Measurements from ENCODE around the gene TUBB2B.
"Not testable (repeated sequence)": the region's sequence is repeated elsewhere in the genome, so short reads cannot be mapped to it uniquely, and the experiment has no call there.

Gene TUBB2B

DNA sequence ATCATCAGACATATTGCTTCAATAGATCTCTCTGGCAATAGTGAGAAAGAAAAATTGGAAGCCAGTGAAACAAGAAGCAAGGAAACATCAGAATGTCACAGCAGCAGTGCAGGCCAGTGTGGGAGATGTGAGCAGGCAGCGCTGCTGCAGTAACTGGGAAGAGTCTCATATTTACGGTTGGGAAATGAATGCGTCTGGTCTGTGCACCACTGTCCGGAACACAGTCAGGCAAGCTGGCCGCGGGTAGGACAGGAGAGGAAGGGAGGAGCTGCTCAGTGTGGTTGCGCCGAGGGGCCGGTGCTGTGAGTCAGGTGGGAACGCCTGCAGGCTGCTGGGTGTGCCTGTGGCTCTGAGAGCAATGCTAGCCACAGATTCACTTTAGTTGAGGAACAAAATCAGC is 24.9 kb upstream of the TUBB2B start:
- in situ Hi-C loops (cut with HindIII; ENCODE audit: low sequenced_read_pairs): no loop called here
- TF ChIP-seq, protein P1, sequence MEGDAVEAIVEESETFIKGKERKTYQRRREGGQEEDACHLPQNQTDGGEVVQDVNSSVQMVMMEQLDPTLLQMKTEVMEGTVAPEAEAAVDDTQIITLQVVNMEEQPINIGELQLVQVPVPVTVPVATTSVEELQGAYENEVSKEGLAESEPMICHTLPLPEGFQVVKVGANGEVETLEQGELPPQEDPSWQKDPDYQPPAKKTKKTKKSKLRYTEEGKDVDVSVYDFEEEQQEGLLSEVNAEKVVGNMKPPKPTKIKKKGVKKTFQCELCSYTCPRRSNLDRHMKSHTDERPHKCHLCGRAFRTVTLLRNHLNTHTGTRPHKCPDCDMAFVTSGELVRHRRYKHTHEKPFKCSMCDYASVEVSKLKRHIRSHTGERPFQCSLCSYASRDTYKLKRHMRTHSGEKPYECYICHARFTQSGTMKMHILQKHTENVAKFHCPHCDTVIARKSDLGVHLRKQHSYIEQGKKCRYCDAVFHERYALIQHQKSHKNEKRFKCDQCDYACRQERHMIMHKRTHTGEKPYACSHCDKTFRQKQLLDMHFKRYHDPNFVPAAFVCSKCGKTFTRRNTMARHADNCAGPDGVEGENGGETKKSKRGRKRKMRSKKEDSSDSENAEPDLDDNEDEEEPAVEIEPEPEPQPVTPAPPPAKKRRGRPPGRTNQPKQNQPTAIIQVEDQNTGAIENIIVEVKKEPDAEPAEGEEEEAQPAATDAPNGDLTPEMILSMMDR (IDR thresholded peaks at IDR 0.05; ENCODE audit: low read depth, low read length): no peak
- H3K4me3 ChIP-seq (ENCODE audit: low read depth, low read length): no peak overlapping the region
- DNase-seq (ENCODE audit: low read depth, low spot score): no peak

DNA sequence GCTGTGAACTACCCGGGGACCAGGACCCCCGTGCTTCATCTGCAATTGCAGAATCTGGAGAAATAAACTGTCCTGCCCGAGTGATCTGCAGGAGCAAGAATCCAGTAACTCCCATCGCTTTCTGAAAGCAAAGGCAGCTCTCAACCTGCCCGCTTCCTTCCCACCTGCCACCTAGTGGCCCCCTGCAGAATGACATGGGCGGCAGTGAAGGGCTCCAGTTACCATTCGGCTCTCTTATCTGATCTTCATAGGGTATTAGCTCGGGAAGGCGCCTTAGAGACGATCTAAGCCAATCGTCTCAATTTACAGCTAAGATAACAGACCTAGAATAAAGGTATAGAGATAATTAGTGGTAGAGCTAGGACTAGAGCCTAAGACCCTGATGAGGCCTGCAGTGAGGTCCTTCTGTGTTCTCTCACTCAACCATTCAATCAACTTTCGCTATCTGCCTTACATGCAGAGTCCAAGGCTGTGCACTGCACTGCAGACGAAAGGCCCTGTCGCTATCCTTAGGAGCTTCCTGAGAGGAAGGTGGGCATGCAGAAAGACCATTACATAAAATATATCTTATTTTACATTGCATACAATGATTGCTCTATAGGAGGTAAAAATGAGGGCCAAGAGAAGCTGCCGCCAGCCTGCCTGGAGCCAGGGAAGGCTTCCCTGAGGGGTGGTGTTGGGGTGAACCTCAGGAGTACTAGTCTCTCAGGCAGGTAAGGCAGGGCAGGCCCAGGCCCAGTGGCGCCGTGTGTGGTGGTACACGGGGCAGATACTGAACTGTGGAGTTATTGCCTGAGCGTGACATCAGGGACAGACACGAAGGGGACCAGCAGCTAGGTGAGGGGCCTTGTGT is 24.2 kb upstream of the TUBB2B start:
- in situ Hi-C loops (cut with HindIII; ENCODE audit: low sequenced_read_pairs): no loop called here
- TF ChIP-seq, protein P1 (IDR thresholded peaks at IDR 0.05; ENCODE audit: low read depth, low read length): peak; percentile 99
- H3K4me3 ChIP-seq (ENCODE audit: low read depth, low read length): no peak overlapping the region
- DNase-seq (ENCODE audit: low read depth, low spot score): peak; percentile 86

DNA sequence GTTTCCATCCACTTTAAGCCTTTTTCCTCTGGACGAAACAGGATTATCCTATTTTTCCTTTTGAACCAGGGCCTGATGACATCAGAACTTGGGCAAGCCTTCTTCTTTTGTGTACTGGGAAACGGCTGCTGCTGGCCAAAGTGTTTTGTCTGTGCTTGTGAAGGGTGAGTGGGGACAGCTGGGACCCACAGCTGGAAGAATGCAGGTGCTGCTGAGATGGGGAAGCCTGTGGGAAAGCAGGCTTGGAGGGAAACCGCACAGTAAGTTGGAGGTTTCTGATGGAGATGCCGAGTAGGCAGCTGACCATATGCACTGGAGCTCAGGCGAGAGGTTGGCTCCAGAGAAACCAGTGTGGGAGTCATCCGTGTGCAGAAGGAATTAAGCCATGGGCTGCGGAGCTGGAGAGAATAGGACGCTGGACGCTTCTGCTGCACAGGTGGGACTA is 22.8 kb upstream of the TUBB2B start:
- in situ Hi-C loops (cut with HindIII; ENCODE audit: low sequenced_read_pairs): no loop called here
- DNase-seq (ENCODE audit: low read depth, low spot score): no peak
- H3K4me3 ChIP-seq (ENCODE audit: low read depth, low read length): no peak overlapping the region
- TF ChIP-seq, protein P1 (IDR thresholded peaks at IDR 0.05; ENCODE audit: low read depth, low read length): no peak

DNA sequence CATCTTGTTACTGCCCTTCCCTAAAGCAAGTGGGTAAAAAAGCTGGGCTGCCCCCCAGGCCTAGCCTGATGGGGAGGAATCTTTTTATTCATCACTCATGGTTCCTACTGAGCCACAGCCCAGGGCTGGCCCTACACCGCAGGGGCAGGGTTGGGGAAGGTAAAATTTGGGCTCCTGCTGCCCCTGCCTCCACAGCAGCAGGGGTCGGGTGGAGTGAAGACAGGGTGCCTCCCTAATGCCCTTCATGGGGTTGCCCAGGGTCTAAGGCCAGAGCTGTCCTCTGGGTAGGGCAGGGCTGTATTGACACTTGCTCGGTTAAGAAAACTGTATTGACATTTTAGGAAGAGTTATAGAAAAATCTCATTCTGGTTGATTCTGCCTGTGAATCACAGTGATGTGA is 22.4 kb upstream of the TUBB2B start:
- no peak overlapping the region for H3K4me3 ChIP-seq (ENCODE audit: low read depth, low read length)

DNA sequence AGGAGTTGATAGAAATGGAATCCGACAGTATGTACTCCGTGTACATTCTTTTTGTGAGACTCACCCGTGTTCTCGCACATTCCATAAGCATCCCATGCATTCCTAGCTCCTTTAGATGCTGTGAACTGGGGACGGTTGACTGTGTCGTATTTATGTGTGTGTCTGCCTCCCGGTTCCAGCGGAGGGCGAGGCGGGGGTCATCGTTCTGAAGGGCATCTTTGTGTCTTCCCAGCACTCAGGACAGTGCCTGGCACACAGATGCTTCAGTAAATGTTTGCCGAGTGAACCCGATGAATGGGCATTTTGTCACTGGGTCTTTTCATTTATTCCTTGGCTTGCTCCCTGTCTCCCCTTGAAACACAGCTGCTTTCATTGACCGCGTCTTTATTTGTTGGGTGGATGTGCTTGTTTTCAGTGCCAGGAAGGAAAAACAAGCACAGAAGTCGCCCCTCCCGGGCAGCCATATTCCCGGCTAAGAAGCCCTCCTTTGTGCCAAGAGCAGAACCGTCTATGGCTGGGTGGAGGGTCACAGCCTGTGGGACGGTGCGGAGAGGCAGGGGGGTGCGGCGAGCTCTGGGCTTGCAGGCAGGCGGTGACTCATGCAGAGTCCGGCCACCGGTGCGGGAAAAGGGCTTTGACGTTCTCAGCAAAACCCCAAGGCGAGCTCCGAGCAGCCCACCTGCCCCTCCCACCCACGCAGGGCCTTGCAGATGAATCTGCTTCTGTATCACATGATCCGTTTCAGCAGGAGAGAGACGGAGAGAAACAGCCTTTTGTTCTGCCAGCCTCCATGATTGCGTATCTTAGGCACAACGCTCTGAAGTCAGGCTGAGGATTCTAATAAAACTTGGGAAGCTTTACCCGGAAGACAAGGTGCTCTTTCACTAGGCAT is 20.0 kb upstream of the TUBB2B start:
- TF ChIP-seq, protein P1 (IDR thresholded peaks at IDR 0.05; ENCODE audit: low read depth, low read length): no peak
- DNase-seq (ENCODE audit: low read depth, low spot score): peak; percentile 95
- peak overlapping the region; percentile 27 for H3K4me3 ChIP-seq (ENCODE audit: low read depth, low read length)
- in situ Hi-C loops (cut with HindIII; ENCODE audit: low sequenced_read_pairs): no loop called here

More for the DNA sequence above, 22.4 kb upstream of the TUBB2B start:
- TF ChIP-seq, protein P1 (IDR thresholded peaks at IDR 0.05; ENCODE audit: low read depth, low read length): no peak
- in situ Hi-C loops (cut with HindIII; ENCODE audit: low sequenced_read_pairs): no loop called here
- DNase-seq (ENCODE audit: low read depth, low spot score): no peak

DNA sequence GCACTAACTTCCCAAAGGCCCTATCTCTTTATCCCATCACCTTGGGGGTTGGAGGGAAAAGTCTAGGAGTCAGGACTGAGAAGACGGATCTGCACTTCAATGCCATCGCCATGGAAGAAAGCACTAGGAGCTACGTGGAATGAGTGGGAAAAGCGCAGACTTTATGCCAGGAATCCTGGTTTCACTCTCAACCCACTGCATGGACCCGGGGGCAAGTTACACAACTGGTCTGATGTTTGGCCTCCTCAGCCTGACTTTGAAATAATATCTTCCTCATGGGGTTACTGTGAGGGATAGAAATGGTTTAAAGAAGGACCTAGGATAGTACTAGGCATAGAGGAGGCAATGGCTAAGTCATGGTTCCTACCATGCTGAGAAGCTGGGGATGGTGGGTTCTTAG is 17.8 kb upstream of the TUBB2B start:
- in situ Hi-C loops (cut with HindIII; ENCODE audit: low sequenced_read_pairs): no loop called here
- no peak overlapping the region for H3K4me3 ChIP-seq (ENCODE audit: low read depth, low read length)
- no peak for DNase-seq (ENCODE audit: low read depth, low spot score)
- TF ChIP-seq, protein P1 (IDR thresholded peaks at IDR 0.05; ENCODE audit: low read depth, low read length): no peak

DNA sequence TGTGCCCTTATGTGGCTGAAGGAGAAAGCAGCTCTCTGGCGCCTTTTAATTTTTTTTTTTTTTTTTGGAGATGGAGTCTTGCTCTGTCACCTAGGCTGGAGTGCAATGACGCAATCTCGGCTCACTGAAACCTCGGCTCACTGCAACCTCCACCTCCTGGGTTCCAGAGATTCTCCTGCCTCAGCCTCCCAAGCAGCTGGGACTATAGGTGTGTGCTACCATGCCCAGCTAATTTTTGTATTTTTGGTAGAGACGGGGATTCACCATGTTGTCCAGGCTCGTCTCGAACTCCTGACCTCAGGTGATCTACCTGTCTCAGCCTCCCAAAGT is 17.3 kb upstream of the TUBB2B start:
- DNase-seq (ENCODE audit: low read depth, low spot score); H3K4me3 ChIP-seq (ENCODE audit: low read depth, low read length); in situ Hi-C loops (cut with HindIII; ENCODE audit: low sequenced_read_pairs): not testable (repeated sequence)
